SJSA1 (cell line): ENCODE measurements around the gene ZBTB7C. TPM values are rescaled to one million over a fixed set of nuclear protein-coding genes. Genes with fewer than 3 reads are reported as not detected.

Experiments used
- DNase-seq, 2 experiments: peaks; one replicate each; pipeline ENCODE4 v3.0.0-alpha.2; 2015 to 2020; ENCODE audit warnings: low spot score in 2 of 2, low read depth in 1 of 2
- H3K27ac ChIP-seq: fragments of 250-450 bp; sonication (Bioruptor Pico); 2 replicates; pipeline ENCODE4 v1.5.1; 2020; ENCODE audit warnings: mild to moderate bottlenecking, moderate library complexity
- H3K27me3 ChIP-seq: fragments of 250-450 bp; sonication (Bioruptor Pico); replicated peaks from 2 replicates; pipeline ENCODE4 v1.5.1; 2020; ENCODE audit warnings: mild to moderate bottlenecking, moderate library complexity
- H3K36me3 ChIP-seq: fragments of 250-450 bp; sonication (Bioruptor Pico); 2 replicates; pipeline ENCODE4 v1.5.1; 2020; ENCODE audit warnings: mild to moderate bottlenecking
- H3K4me1 ChIP-seq: fragments of 250-450 bp; sonication (Bioruptor Pico); replicated peaks from 2 replicates; pipeline ENCODE4 v1.6.1; 2021; ENCODE audit warnings: mild to moderate bottlenecking
- H3K4me3 ChIP-seq: fragments of 250-450 bp; sonication (Bioruptor Pico); 2 replicates; pipeline ENCODE4 v1.5.1; 2020; ENCODE audit warnings: mild to moderate bottlenecking
- H3K9me3 ChIP-seq: fragments of 250-450 bp; sonication (Bioruptor Pico); replicated peaks from 2 replicates; pipeline ENCODE4 v1.5.1; 2020; ENCODE audit warnings: mild to moderate bottlenecking
- total RNA-seq: library from RNA; depleted of rRNA; stranded (reverse); fragments of >200 nt; shearing (Covaris generic); gene quantifications from 2 replicates; pipeline ENCODE4 v1.2.3, GENCODE V29; 2014

Gene ZBTB7C
- total RNA-seq, 1 experiment from 2014 or later, result 0.50 TPM

- no peak for DNase-seq
- Histone ChIP-seq H3K27me3 (no peaks in the 10 kb centered on the region), H3K36me3 (no peaks in the 10 kb centered on the region), H3K4me3 (no peak overlapping the region), H3K4me1 (no peaks in the 10 kb centered on the region), H3K27ac (no peak overlapping the region), H3K9me3 (peaks cover 4% of the 10 kb centered on the region; the same call in 1 of the 2 replicates)
Measured at GRCh38 chr18:47993409-47993808, 415.8 kb downstream of the ZBTB7C start.

DNA sequence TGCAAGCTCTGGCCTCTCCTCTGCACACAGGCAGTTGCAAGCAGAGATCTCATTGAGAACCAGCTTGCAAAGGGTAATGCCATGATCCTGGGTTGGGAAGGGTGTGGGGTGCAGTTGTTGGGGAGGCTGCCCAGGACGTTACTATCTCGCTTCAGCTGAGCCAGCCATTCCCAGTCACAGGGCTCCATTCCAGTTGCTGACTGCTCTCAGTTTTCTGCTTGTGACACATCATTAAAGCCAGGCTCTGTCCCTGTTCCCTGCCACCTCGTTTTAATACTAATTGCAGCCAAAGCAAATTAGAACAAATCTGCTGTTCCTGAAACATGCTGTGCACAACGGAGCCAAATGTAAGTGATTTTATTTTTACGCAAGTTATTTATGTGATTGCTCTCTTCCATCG, 416.2 kb downstream of the ZBTB7C start:
- H3K4me1 ChIP-seq, result no peaks in the 10 kb centered on the region
- DNase-seq, result no peak
- no peak overlapping the region for H3K4me3 ChIP-seq
- H3K36me3 ChIP-seq, result no peaks in the 10 kb centered on the region
- no peak overlapping the region for H3K27ac ChIP-seq
- H3K9me3 ChIP-seq, result peaks cover 4% of the 10 kb centered on the region; the same call in 1 of the 2 replicates
- no peaks in the 10 kb centered on the region for H3K27me3 ChIP-seq

GRCh38 chr18:47992266-47992665, 416.9 kb downstream of the ZBTB7C start:
- H3K4me3 ChIP-seq, result no peak overlapping the region
- peaks cover 6% of the 10 kb centered on the region for H3K4me1 ChIP-seq
- H3K27me3 ChIP-seq, result no peaks in the 10 kb centered on the region
- no peak for DNase-seq
- H3K36me3 ChIP-seq, result no peaks in the 10 kb centered on the region
- no peak overlapping the region for H3K27ac ChIP-seq
- no peaks in the 10 kb centered on the region; the same call in 1 of the 2 replicates for H3K9me3 ChIP-seq

GRCh38 chr18:47990981-47991380, 418.2 kb downstream of the ZBTB7C start:
- no peak overlapping the region for H3K27ac ChIP-seq
- H3K9me3 ChIP-seq, result no peaks in the 10 kb centered on the region
- peaks cover 12% of the 10 kb centered on the region for H3K4me1 ChIP-seq
- H3K36me3 ChIP-seq, result no peaks in the 10 kb centered on the region
- no peaks in the 10 kb centered on the region for H3K27me3 ChIP-seq
- H3K4me3 ChIP-seq, result no peak overlapping the region
- DNase-seq, result no peak

- Histone ChIP-seq H3K27ac (no peak overlapping the region), H3K27me3 (no peaks in the 10 kb centered on the region), H3K36me3 (no peaks in the 10 kb centered on the region), H3K4me3 (no peak overlapping the region), H3K9me3 (no peaks in the 10 kb centered on the region), H3K4me1 (peaks cover 12% of the 10 kb centered on the region)
- DNase-seq, result no peak
Measured at GRCh38 chr18:47987388-47987699, 421.8 kb downstream of the ZBTB7C start.

- Histone ChIP-seq H3K36me3 (no peaks in the 10 kb centered on the region), H3K4me1 (peaks cover 12% of the 10 kb centered on the region), H3K27ac (no peak overlapping the region), H3K4me3 (no peak overlapping the region), H3K9me3 (no peaks in the 10 kb centered on the region), H3K27me3 (no peaks in the 10 kb centered on the region)
- peak in 1 of 2 experiments; percentile 30 for DNase-seq
Measured at GRCh38 chr18:47986620-47987387, 422.4 kb downstream of the ZBTB7C start.

DNA sequence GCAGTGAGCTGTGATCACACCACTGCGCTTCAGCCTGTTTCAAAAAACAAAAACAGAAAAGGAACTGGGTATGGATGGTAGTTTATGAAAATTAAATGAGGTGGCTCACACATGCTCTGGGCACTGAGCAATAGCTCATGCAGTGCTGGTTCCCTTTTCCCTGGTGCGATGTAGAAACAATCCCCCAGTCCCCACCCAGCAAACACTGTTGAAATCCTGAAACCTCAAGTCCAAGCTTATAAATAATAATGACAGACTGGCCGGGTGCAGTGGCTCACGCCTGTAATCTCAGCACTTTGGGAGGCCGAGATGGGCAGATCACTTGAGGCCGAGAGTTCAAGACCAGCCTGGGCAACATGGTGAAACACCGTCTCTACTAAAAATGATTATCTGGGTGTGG, 423.3 kb downstream of the ZBTB7C start:
- H3K4me1 ChIP-seq, result peaks cover 12% of the 10 kb centered on the region
- no peaks in the 10 kb centered on the region for H3K36me3 ChIP-seq
- no peak overlapping the region for H3K4me3 ChIP-seq
- DNase-seq, result no peak
- H3K27ac ChIP-seq, result no peak overlapping the region
- H3K27me3 ChIP-seq, result no peaks in the 10 kb centered on the region
- no peaks in the 10 kb centered on the region for H3K9me3 ChIP-seq

GRCh38 chr18:47984991-47985390, 424.2 kb downstream of the ZBTB7C start:
- H3K27ac ChIP-seq, result no peak overlapping the region
- H3K4me3 ChIP-seq, result no peak overlapping the region
- no peaks in the 10 kb centered on the region for H3K9me3 ChIP-seq
- DNase-seq, result no peak
- no peaks in the 10 kb centered on the region for H3K36me3 ChIP-seq
- H3K4me1 ChIP-seq, result peaks cover 12% of the 10 kb centered on the region
- no peaks in the 10 kb centered on the region for H3K27me3 ChIP-seq

DNA sequence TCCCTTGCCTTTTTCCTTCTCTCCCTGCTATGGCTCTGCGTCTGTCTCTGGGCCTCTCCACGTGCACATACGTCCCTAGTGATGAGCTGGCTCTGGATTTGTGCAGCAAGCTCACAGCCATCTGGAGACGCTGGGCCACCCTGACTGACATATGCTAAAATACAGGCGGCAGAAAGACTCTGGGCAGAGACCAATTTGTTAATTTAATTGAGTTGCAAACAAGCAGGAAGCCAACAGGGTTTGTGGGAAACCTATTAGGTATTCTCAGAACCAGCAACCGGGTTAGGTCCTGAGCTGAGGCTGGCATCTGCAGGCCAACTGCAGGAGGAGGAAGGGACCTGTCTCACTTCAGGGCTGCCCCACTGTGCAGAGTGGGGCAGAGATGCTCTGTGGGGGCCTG, 425.2 kb downstream of the ZBTB7C start:
- no peak overlapping the region for H3K27ac ChIP-seq
- H3K27me3 ChIP-seq, result no peaks in the 10 kb centered on the region
- peaks cover 12% of the 10 kb centered on the region for H3K4me1 ChIP-seq
- H3K36me3 ChIP-seq, result no peaks in the 10 kb centered on the region
- no peak for DNase-seq
- H3K4me3 ChIP-seq, result no peak overlapping the region
- no peaks in the 10 kb centered on the region for H3K9me3 ChIP-seq

GRCh38 chr18:47983055-47983454, 426.1 kb downstream of the ZBTB7C start:
- H3K4me3 ChIP-seq, result no peak overlapping the region
- DNase-seq, result no peak
- no peaks in the 10 kb centered on the region for H3K9me3 ChIP-seq
- no peak overlapping the region for H3K27ac ChIP-seq
- peaks cover 12% of the 10 kb centered on the region for H3K4me1 ChIP-seq
- H3K36me3 ChIP-seq, result no peaks in the 10 kb centered on the region
- no peaks in the 10 kb centered on the region for H3K27me3 ChIP-seq

DNA sequence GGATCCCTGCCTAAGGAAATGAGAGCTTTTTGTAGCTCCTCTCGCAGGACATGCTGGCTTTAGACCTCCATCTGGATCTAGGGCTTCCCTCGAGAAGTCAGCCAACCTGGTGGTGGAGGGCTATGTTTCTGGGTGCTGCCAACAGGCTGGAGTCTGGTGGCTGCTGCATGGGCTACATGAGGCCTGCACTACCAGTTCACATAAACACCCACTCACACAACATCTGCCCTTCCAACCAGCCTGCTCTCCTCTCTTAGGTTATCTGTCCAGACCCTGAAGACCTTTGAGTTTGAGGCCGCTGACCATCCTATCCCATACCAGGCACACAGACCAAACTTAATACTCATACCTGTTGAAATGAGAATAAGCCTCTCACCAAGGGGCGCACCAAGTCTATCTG, 427.4 kb downstream of the ZBTB7C start:
- H3K9me3 ChIP-seq, result no peaks in the 10 kb centered on the region
- no peak overlapping the region for H3K27ac ChIP-seq
- H3K27me3 ChIP-seq, result no peaks in the 10 kb centered on the region
- H3K36me3 ChIP-seq, result no peaks in the 10 kb centered on the region
- no peak overlapping the region for H3K4me3 ChIP-seq
- peaks cover 2% of the 10 kb centered on the region for H3K4me1 ChIP-seq
- no peak for DNase-seq

DNA sequence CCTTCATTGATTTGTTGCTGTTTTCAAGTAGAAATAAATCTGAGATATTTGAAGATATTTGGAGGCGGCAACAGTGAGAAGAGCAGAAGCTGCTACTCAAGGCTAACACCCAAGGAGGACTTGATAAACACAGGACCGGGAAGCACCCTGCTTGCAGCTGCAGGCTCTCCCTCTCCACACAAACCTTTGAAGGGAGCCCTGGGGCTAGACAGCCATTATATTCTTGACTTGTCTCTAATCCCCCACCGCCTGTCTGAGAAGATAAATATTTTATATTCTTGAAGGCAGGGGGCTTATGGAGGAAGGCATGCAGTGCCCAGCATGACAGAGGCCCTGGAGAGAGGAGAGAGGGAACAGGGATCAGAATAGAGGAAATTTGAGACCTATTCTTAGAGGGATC, 427.9 kb downstream of the ZBTB7C start:
- Histone ChIP-seq H3K9me3 (no peaks in the 10 kb centered on the region), H3K4me3 (no peak overlapping the region), H3K27me3 (no peaks in the 10 kb centered on the region), H3K27ac (no peak overlapping the region), H3K4me1 (no peaks in the 10 kb centered on the region), H3K36me3 (no peaks in the 10 kb centered on the region)
- DNase-seq, result no peak

DNA sequence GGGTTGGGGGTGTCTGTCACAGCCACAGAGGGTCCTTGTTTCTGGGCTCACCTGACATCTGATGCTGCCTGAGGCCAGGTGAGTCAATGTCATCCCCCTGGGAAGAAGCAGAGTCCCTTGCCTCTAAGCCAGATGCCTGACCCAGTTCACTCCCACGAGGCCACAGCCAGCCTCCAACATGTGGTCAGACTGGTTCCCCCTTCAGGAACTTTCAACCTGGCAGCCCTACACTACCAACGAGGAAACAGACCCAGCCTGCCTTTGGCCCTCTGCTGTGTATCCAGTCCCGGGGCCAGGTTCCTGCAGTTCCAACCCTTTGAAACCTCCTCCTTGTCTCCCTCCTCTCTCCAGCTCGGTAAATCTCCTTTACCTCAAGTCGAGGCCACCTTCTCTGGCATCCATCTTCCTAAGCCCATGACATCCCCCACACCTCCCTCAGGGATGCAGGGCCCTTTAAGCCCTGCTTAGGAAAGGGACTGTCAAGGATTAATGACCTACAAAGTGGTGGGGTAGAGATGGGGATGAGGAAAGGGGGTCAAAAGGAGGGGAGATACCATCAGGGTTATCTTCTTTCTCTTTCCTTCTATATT, 429.5 kb downstream of the ZBTB7C start:
- no peaks in the 10 kb centered on the region for H3K4me1 ChIP-seq
- H3K27me3 ChIP-seq, result no peaks in the 10 kb centered on the region
- H3K36me3 ChIP-seq, result no peaks in the 10 kb centered on the region
- H3K4me3 ChIP-seq, result no peak overlapping the region
- DNase-seq, result no peak
- H3K27ac ChIP-seq, result no peak overlapping the region
- no peaks in the 10 kb centered on the region for H3K9me3 ChIP-seq

- H3K27ac ChIP-seq, result no peak overlapping the region
- no peaks in the 10 kb centered on the region for H3K4me1 ChIP-seq
- no peaks in the 10 kb centered on the region for H3K36me3 ChIP-seq
- DNase-seq, result no peak
- H3K27me3 ChIP-seq, result no peaks in the 10 kb centered on the region
- no peak overlapping the region for H3K4me3 ChIP-seq
- H3K9me3 ChIP-seq, result no peaks in the 10 kb centered on the region
Measured at GRCh38 chr18:47978603-47979002, 430.6 kb downstream of the ZBTB7C start.

GRCh38 chr18:47978141-47978540, 431.0 kb downstream of the ZBTB7C start:
- Histone ChIP-seq H3K4me1 (no peaks in the 10 kb centered on the region), H3K9me3 (no peaks in the 10 kb centered on the region), H3K36me3 (no peaks in the 10 kb centered on the region), H3K27me3 (no peaks in the 10 kb centered on the region), H3K27ac (no peak overlapping the region), H3K4me3 (no peak overlapping the region)
- DNase-seq, result no peak
